HepG2 (cell line): Measurements from ENCODE around the gene BCAR3. TPM values are rescaled to one million over a fixed set of nuclear protein-coding genes. Genes with fewer than 3 reads are reported as not detected.

Experiments used
- ATRX ChIP-seq: sonication (generic); formaldehyde crosslinking; IDR thresholded peaks from 2 replicates; pipeline ENCODE4 v1.4.0; 2020; ENCODE audit warnings: missing genetic modification reagents, borderline replicate concordance
- CCDC6 ChIP-seq: sonication (generic); formaldehyde crosslinking; IDR thresholded peaks from 2 replicates; pipeline ENCODE4 v1.8.1; 2022; ENCODE audit warnings: mild to moderate bottlenecking, missing genetic modification reagents, moderate library complexity
- DNMT1 ChIP-seq: sonication (generic); formaldehyde crosslinking; IDR thresholded peaks from 2 replicates; pipeline ENCODE4 v1.5.1; 2020; ENCODE audit warnings: mild to moderate bottlenecking, missing genetic modification reagents
- GLI4 ChIP-seq: sonication (generic); formaldehyde crosslinking; IDR thresholded peaks from 2 replicates; pipeline ENCODE4 v1.5.1; 2020; ENCODE audit warnings: missing genetic modification reagents, mild to moderate bottlenecking, moderate library complexity, borderline replicate concordance
- HIC2 ChIP-seq: sonication (generic); formaldehyde crosslinking; IDR thresholded peaks from 2 replicates; pipeline ENCODE4 v1.9.0; 2022; ENCODE audit warnings: low read depth, missing genetic modification reagents
- HMG20B ChIP-seq: conservative IDR thresholded peaks from 2 replicates; pipeline ENCODE4 v1.6.1; 2016; ENCODE audit warnings: missing genetic modification reagents, missing compliant biosample characterization
- KMT2B ChIP-seq: IDR thresholded peaks from 2 replicates; pipeline ENCODE4 v1.6.1; 2016; ENCODE audit warnings: missing genetic modification reagents, missing compliant biosample characterization
- MAX ChIP-seq: IDR thresholded peaks from 2 replicates; pipeline ENCODE4 v1.6.1; 2012; ENCODE audit warnings: inconsistent platforms
- NFKB2 ChIP-seq: sonication (generic); formaldehyde crosslinking; IDR thresholded peaks from 2 replicates; pipeline ENCODE4 v1.4.0; 2020; ENCODE audit warnings: missing genetic modification reagents, borderline replicate concordance
- RFXAP ChIP-seq: sonication (generic); formaldehyde crosslinking; IDR thresholded peaks from 2 replicates; pipeline ENCODE4 v1.4.0; 2020; ENCODE audit warnings: missing genetic modification reagents, borderline replicate concordance
- RNF219 ChIP-seq: sonication (generic); formaldehyde crosslinking; IDR thresholded peaks from 2 replicates; pipeline ENCODE4 v1.5.0; 2020; ENCODE audit warnings: mild to moderate bottlenecking, missing genetic modification reagents
- SALL2 ChIP-seq: sonication (generic); formaldehyde crosslinking; IDR thresholded peaks from 2 replicates; pipeline ENCODE4 v1.8.1; 2023; ENCODE audit warnings: mild to moderate bottlenecking, missing genetic modification reagents, inconsistent platforms
- SNAPC2 ChIP-seq: sonication (generic); formaldehyde crosslinking; IDR thresholded peaks from 2 replicates; pipeline ENCODE4 v1.8.1; 2022; ENCODE audit warnings: mild to moderate bottlenecking, missing genetic modification reagents
- ZBTB7B ChIP-seq: sonication (generic); formaldehyde crosslinking; IDR thresholded peaks from 2 replicates; pipeline ENCODE4 v1.4.0; 2020; ENCODE audit warnings: missing genetic modification reagents
- ZFP90 ChIP-seq: sonication (generic); formaldehyde crosslinking; IDR thresholded peaks from 2 replicates; pipeline ENCODE4 v1.8.0; 2022; ENCODE audit warnings: missing genetic modification reagents, mild to moderate bottlenecking, inconsistent platforms, borderline replicate concordance
- ZFP91 ChIP-seq: sonication (generic); formaldehyde crosslinking; IDR thresholded peaks from 2 replicates; pipeline ENCODE4 v1.9.0; 2022; ENCODE audit warnings: missing genetic modification reagents, mild to moderate bottlenecking, borderline replicate concordance
- ZNF367 ChIP-seq: sonication (generic); formaldehyde crosslinking; IDR thresholded peaks from 2 replicates; pipeline ENCODE4 v1.4.0; 2020; ENCODE audit warnings: missing genetic modification reagents, borderline replicate concordance
- ZNF441 ChIP-seq: sonication (generic); formaldehyde crosslinking; IDR thresholded peaks from 2 replicates; pipeline ENCODE4 v1.7.0; 2021; ENCODE audit warnings: missing genetic modification reagents, borderline replicate concordance
- ZNF563 ChIP-seq: sonication (generic); formaldehyde crosslinking; IDR thresholded peaks from 2 replicates; pipeline ENCODE4 v1.8.0; 2022; ENCODE audit warnings: mild to moderate bottlenecking, moderate library complexity, missing genetic modification reagents
- ZNF574 ChIP-seq: sonication (generic); formaldehyde crosslinking; IDR thresholded peaks from 2 replicates; pipeline ENCODE4 v1.4.0; 2020; ENCODE audit warnings: missing genetic modification reagents
- ZSCAN12 ChIP-seq: sonication (generic); formaldehyde crosslinking; IDR thresholded peaks from 2 replicates; pipeline ENCODE4 v1.9.0; 2021; ENCODE audit warnings: mild to moderate bottlenecking, missing genetic modification reagents
- polyA plus RNA-seq, 8 experiments: library from polyadenylated mRNA; depleted of rRNA in 3 of 8; stranded (reverse) in 7 of 8; unstranded in 1 of 8; fragments of >200 nt; fragmentation: Illumina TruSeq in 4 of 8; extraction: Trizol in 4 of 8; gene quantifications; 2 replicates each; pipeline versions ENCODE4 v1.2.1 to v1.2.3, GENCODE V29; 2011 to 2016; ENCODE audit warnings: low read depth in 4 of 8, missing spikeins in 1 of 8, mixed read lengths in 1 of 8; ENCODE audit not compliant: insufficient read depth in 1 of 8
- total RNA-seq, 5 experiments: library from RNA; depleted of rRNA; stranded (reverse); fragments of >200 nt; fragmentation: Illumina TruSeq; extraction: Trizol; gene quantifications; 2 replicates each; pipeline ENCODE4 v1.2.3, GENCODE V29; 2016; ENCODE audit warnings: low read depth in 1 of 5

The BCAR3 gene
- total and polyA plus RNA-seq, 2 of the 13 experiments (the other 11 are each of a cell fraction or from before 2014, with no cell fraction given), result 3.6 to 4.8 TPM

- TF ChIP-seq HIC2 (CRISPR knock-in tag) (no peak), DNMT1 (CRISPR knock-in tag) (no peak), SALL2 (CRISPR knock-in tag) (0 out of 2 replicates have a peak, but pooled peaks have one; percentile 13), ZSCAN12 (CRISPR knock-in tag) (no peak), ZBTB7B (CRISPR knock-in tag) (no peak), NFKB2 (CRISPR knock-in tag) (0 out of 2 replicates have a peak, but pooled peaks have one; percentile 2), ZNF574 (CRISPR knock-in tag) (no peak), MAX (no peak), ATRX (no peak), GLI4 (CRISPR knock-in tag) (no peak), HMG20B (CRISPR knock-in tag) (no peak), KMT2B (CRISPR knock-in tag) (no peak), ZNF441 (CRISPR knock-in tag) (no peak), RFXAP (CRISPR knock-in tag) (no peak), ZNF367 (CRISPR knock-in tag) (no peak), RNF219 (CRISPR knock-in tag) (no peak), ZNF563 (CRISPR knock-in tag) (no peak), ZFP91 (CRISPR knock-in tag) (no peak), SNAPC2 (CRISPR knock-in tag) (no peak), ZFP90 (CRISPR knock-in tag) (no peak), CCDC6 (CRISPR knock-in tag) (0 out of 2 replicates have a peak, but pooled peaks have one; percentile 61)
These were observed 89.1 kb downstream of the BCAR3 start (continued) for GRCh38 chr1:93592551-93592949.
